Measurements from ENCODE around the gene JSRP1. TPM values are rescaled to one million over a fixed set of nuclear protein-coding genes. Genes with fewer than 3 reads are reported as not detected.

Gene JSRP1
- total and polyA plus RNA-seq, 2 of the 8 experiments (the other 6 are each of a cell fraction or from before 2014, with no cell fraction given): 0.24 to 0.56 TPM

DNA sequence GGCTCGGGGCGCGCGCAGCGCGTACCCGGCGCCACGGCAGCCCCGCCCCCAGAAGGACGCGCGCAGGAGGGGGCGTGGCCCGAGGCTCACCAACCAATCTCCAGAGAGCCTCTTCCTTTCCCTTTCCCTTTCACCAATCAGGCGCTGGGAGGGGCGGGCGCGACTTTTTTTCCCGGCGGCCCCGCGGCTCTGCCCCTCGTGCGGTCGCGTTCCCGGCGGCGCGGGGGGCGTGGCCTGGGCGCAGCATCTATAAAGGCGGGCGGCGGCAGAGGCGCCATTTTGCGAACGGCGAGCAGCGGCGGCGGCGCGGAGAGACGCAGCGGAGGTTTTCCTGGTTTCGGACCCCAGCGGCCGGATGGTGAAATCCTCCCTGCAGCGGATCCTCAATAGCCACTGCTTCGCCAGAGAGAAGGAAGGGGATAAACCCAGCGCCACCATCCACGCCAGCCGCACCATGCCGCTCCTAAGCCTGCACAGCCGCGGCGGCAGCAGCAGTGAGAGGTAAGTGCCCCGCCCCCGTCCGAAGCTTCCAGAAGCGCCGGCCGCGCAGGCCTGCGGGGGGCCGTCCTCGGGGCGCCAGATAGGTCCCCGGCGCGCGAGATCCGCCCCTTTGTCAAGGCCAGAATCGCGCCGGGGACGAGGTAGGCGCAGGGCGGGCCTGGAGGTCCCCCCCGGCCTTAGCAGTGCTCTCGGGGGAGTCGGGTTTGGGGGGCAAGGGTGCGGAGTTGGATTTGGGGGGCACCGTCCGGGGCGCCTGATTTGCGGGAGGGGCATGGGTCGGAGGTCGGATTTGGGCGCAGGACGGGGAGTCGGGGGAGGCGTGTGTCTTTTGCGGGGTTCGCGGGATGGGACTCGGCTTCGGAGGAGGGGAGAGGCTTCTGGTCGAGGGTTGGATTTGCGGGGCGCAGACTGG lies 13.3 kb upstream of the JSRP1 start:
- Histone ChIP-seq H4K5ac (ENCODE audit: insufficient read length, low read depth, low read length) (peak overlapping the region; percentile 96), H2BK120ac (replicated peaks; ENCODE audit: low read depth, low read length) (no peak overlapping the region), H3K4me2 (ENCODE audit: insufficient read depth in 1 of 2, low read depth in 2 of 2, low read length in 2 of 2) (peak overlapping the region; percentile 38 to 65; a peak in 2 of 4 replicates), H4K8ac (ENCODE audit: extremely low read depth, insufficient read depth, low read length) (peak overlapping the region; percentile 95; the same call in 1 of the 2 replicates), H3K4me3 (ENCODE audit: extremely low read depth in 1 of 4, insufficient read depth in 2 of 4, low read depth in 3 of 4, low read length in 4 of 4) (peak overlapping the region; percentile 87 to 100 (median 94)), H3K27me3 (replicated peaks in 1 of 4; ENCODE audit: control insufficient read depth in 3 of 4, extremely low read depth in 1 of 4, insufficient read depth in 3 of 4, low read length in 3 of 4) (no peaks in the 10 kb centered on the region), H3K79me1 (ENCODE audit: low read depth, low read length) (peaks cover 3% of the 10 kb centered on the region; the same call in 1 of the 2 replicates), H3K14ac (ENCODE audit: insufficient read length) (no peak overlapping the region), H3K79me2 (ENCODE audit: control insufficient read depth in 1 of 2, insufficient read depth in 2 of 2, low read length in 2 of 2) (peaks cover 20 to 40% of the 10 kb centered on the region in 2 experiments; a peak in 3 of 4 replicates), H2BK20ac (ENCODE audit: low read length) (no peak overlapping the region), H4K91ac (replicated peaks; ENCODE audit: insufficient read length, low read length) (peak overlapping the region; percentile 91), H2BK12ac (ENCODE audit: low read depth, low read length) (no peak overlapping the region), H3K9me3 (ENCODE audit: insufficient read depth in 2 of 2, low read depth in 1 of 2, low read length in 1 of 2) (no peaks in the 10 kb centered on the region), H2BK15ac (ENCODE audit: low read length) (no peak overlapping the region), H3K36me3 (ENCODE audit: control insufficient read depth in 2 of 4, insufficient read depth in 4 of 4, low read length in 3 of 4) (peaks cover 3 to 23% (median 9%) of the 10 kb centered on the region in 4 experiments; a peak in 5 of 8 replicates), H2BK5ac (ENCODE audit: low read depth, low read length) (peak overlapping the region; percentile 78), H2AK5ac (ENCODE audit: low read depth, low read length) (peak overlapping the region; percentile 86; the same call in 1 of the 2 replicates), H3K23me2 (ENCODE audit: low read depth, low read length) (peaks cover 5% of the 10 kb centered on the region; the same call in 1 of the 2 replicates), H3K56ac (replicated peaks; ENCODE audit: insufficient read length, low read depth, low read length) (peak overlapping the region; percentile 97), H3K27ac (ENCODE audit: low read depth, low read length) (peak overlapping the region; percentile 76), H4K20me1 (replicated peaks in 1 of 2; ENCODE audit: control insufficient read depth in 1 of 2, insufficient read depth in 2 of 2, low read length in 2 of 2) (peaks cover 22 to 27% of the 10 kb centered on the region in 2 experiments), H3K18ac (ENCODE audit: extremely low read depth, low read length) (peak overlapping the region; percentile 96), H2AFZ (ENCODE audit: low read length) (no peak overlapping the region), H3K9ac (replicated peaks in 1 of 4; ENCODE audit: extremely low read depth in 1 of 4, low read depth in 3 of 4, low read length in 3 of 4) (peak overlapping the region; percentile 88 to 95 (median 90)), H3K4me1 (replicated peaks in 1 of 4; ENCODE audit: control insufficient read depth in 3 of 4, insufficient read depth in 4 of 4, low read length in 3 of 4) (peaks cover 0 to 20% (median 7%) of the 10 kb centered on the region in 4 experiments; a peak in 5 of 7 replicates), H3K4ac (replicated peaks; ENCODE audit: insufficient read length, low read depth, low read length) (peak overlapping the region; percentile 91), H3K23ac (ENCODE audit: insufficient read length) (no peak overlapping the region)
- FAIRE-seq (no peak), DNase-seq (ENCODE audit: low read depth in 1 of 2, low spot score in 2 of 2) (peak; percentile 75 to 100)
- ChIA-PET CTCF (ENCODE audit: partially characterized antibody) (interaction anchor here (1.2 kb wide), 1 partner anchor 22 kb away, joined by 3 read pairs; no protein-coding TSS in a partner anchor), POLR2A (ENCODE audit: partially characterized antibody) (interaction anchor here (0.6 to 23.4 kb wide), 33 partner anchors 10 to 332 kb away, joined by 3 to 330 read pairs (median 5); partner anchors contain the start of genes AMH, DOT1L, JSRP1 and LSM7)
- WGBS, 2 experiments (ENCODE audit: extremely low coverage in 1 of 2, insufficient coverage in 1 of 2, insufficient read length in 1 of 2, insufficient replicate concordance in 2 of 2, low coverage in 1 of 2, low lambda C conversion rate in 2 of 2, missing lambda C conversion rate in 1 of 2): 1% methylated on average over 84 of the region's 103 CpGs; no CpG with 5 or more reads in 1 of the 2 experiments
- no peak for TF ChIP-seq NRF1 (IDR thresholded peaks at IDR 0.05; ENCODE audit: low read depth, low read length)
- peak; percentile 98 for TF ChIP-seq YY1 (IDR thresholded peaks at IDR 0.05; ENCODE audit: low read depth, low read length)
- peak; percentile 63 to 74; a peak in 1 of 4 replicates for TF ChIP-seq SIN3A (conservative IDR thresholded peaks at IDR 0.05 in 1 of 2, IDR thresholded peaks at IDR 0.05 in 1 of 2; ENCODE audit: low read depth in 1 of 2, low read length in 2 of 2)
- TF ChIP-seq POLR2AphosphoS5 (IDR thresholded peaks at IDR 0.05; ENCODE audit: low read depth, low read length): peak; percentile 96
- no peak for TF ChIP-seq JUN (IDR thresholded peaks at IDR 0.05; ENCODE audit: low read depth, low read length)
- TF ChIP-seq RAD21 (IDR thresholded peaks at IDR 0.05 in 1 of 2, conservative IDR thresholded peaks at IDR 0.05 in 1 of 2; ENCODE audit: low read depth in 2 of 2, low read length in 2 of 2): no peak
- TF ChIP-seq GTF2F1 (IDR thresholded peaks at IDR 0.05; ENCODE audit: borderline replicate concordance, low read depth, low read length): peak; percentile 98
- no peak for TF ChIP-seq POU5F1 (IDR thresholded peaks at IDR 0.05; ENCODE audit: low read depth, low read length)
- TF ChIP-seq ZNF274 (IDR thresholded peaks at IDR 0.05; ENCODE audit: borderline replicate concordance, extremely low read depth, low read length): no peak
- no peak for TF ChIP-seq MAFK (IDR thresholded peaks at IDR 0.05; ENCODE audit: low read depth, low read length)
